Subcutaneous adipose tissue (tissue), 4 donors: ENCODE results near the gene GNAI3. TPM values are rescaled to one million over a fixed set of nuclear protein-coding genes. Genes with fewer than 3 reads are reported as not detected.

Source experiments
- total RNA-seq, 4 donors: library from RNA; depleted of rRNA; stranded (reverse); fragments of >200 nt; gene quantifications; one replicate each; pipeline ENCODE4 v1.1.0, GENCODE V29; 2016
- TF ChIP-seq, protein P1 (sequence below): fragments of 450-650 bp; IDR thresholded peaks from one replicate; pipeline ENCODE4 v1.5.1; 2016; ENCODE audit warnings: low read depth, mild to moderate bottlenecking, control low read depth, antibody characterized with exemption, moderate library complexity

Gene GNAI3
- total RNA-seq, 4 donors from 2014 or later: 5.7 to 9.1 (median 7.9) TPM

DNA sequence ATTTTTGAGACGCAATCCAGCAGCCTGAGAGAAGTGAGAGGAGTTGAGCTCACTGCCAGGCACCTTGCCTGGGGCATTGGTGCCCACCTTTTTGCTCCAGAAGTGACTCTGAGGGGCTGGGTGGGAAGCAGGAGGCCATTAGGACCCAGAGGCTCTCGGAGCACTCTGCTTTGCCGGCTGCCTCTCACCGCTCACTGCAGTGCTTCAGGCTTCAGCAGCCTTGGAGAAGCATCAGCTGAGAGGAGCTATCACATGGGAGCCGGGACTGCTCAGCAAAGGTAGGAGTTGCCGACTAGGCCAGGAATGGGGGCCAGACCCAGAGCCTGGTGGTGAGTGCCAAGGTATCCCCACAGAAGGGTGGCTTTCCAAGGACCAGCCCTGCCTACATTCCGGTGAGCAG is 8.7 kb upstream of the GNAI3 start, which contains the start of gene GPR61:
Gene GPR61 (plus strand): TSS at position 197 of the 400 bp plus-strand sequence. CDS start 3,151 bp downstream, outside the sequence.
- TF ChIP-seq, protein P1, sequence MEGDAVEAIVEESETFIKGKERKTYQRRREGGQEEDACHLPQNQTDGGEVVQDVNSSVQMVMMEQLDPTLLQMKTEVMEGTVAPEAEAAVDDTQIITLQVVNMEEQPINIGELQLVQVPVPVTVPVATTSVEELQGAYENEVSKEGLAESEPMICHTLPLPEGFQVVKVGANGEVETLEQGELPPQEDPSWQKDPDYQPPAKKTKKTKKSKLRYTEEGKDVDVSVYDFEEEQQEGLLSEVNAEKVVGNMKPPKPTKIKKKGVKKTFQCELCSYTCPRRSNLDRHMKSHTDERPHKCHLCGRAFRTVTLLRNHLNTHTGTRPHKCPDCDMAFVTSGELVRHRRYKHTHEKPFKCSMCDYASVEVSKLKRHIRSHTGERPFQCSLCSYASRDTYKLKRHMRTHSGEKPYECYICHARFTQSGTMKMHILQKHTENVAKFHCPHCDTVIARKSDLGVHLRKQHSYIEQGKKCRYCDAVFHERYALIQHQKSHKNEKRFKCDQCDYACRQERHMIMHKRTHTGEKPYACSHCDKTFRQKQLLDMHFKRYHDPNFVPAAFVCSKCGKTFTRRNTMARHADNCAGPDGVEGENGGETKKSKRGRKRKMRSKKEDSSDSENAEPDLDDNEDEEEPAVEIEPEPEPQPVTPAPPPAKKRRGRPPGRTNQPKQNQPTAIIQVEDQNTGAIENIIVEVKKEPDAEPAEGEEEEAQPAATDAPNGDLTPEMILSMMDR: no peak

DNA sequence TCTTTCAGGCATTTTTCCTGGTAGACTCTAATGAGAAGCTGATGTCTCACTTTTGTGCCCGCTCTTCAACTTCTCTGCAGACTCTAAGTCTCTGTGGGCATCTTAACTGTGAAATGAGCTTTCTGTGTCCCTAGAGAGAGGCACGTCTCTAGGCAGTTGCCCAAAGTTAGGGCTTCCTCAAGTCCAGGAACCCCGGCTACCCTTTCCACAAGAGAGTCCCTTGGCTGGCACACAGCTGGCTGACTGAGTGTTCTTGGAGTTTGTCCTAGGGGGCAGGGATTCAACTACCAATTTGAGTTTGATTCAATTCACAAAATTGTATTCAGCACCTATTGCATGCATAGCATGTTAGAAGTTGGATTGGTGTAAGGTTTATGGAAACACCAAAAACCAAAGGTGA is 7.3 kb upstream of the GNAI3 start:
- TF ChIP-seq, protein P1: no peak

DNA sequence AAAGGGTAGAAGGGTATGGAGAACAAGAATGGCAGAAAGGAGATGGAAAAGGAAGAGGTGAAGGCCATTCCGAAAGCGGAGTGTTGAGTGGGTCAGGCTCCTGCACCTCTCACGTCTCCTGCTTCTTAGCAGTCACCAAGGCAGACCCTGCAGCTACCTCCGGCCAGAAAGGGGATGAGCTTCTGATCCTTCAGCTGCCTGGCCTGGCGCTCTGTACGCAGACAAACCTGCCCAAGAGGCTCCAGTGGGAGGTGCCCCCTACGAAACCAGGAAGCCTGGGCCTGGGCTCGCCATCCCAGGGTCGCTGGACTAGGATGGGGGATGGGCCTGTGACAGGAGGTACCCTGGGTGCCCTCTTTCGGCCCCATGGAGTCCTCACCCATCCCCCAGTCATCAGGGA is 5.8 kb upstream of the GNAI3 start:
- TF ChIP-seq, protein P1: no peak

DNA sequence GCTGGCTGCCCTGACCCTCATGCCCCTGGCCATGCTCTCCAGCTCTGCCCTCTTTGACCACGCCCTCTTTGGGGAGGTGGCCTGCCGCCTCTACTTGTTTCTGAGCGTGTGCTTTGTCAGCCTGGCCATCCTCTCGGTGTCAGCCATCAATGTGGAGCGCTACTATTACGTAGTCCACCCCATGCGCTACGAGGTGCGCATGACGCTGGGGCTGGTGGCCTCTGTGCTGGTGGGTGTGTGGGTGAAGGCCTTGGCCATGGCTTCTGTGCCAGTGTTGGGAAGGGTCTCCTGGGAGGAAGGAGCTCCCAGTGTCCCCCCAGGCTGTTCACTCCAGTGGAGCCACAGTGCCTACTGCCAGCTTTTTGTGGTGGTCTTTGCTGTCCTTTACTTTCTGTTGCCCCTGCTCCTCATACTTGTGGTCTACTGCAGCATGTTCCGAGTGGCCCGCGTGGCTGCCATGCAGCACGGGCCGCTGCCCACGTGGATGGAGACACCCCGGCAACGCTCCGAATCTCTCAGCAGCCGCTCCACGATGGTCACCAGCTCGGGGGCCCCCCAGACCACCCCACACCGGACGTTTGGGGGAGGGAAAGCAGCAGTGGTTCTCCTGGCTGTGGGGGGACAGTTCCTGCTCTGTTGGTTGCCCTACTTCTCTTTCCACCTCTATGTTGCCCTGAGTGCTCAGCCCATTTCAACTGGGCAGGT is 5.0 kb upstream of the GNAI3 start:
- TF ChIP-seq, protein P1: no peak

DNA sequence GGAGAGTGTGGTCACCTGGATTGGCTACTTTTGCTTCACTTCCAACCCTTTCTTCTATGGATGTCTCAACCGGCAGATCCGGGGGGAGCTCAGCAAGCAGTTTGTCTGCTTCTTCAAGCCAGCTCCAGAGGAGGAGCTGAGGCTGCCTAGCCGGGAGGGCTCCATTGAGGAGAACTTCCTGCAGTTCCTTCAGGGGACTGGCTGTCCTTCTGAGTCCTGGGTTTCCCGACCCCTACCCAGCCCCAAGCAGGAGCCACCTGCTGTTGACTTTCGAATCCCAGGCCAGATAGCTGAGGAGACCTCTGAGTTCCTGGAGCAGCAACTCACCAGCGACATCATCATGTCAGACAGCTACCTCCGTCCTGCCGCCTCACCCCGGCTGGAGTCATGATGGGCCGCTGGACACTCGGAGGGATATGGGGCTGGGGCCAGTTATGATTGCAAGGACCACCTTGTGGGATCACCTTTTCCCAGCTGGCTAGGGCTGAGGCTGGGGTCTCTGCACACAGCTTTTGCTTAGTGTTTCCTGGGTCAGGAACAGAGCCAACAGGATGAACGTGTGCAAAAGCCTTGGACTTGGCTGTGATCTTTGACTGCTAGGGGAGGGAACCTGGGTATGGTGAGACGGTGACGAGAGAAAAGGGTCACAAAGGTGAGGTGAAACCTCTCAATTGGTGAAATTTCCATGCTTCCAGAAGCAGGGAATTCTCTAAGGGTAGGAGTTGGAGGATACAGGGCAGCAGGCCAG is 4.3 kb upstream of the GNAI3 start:
- TF ChIP-seq, protein P1: no peak

DNA sequence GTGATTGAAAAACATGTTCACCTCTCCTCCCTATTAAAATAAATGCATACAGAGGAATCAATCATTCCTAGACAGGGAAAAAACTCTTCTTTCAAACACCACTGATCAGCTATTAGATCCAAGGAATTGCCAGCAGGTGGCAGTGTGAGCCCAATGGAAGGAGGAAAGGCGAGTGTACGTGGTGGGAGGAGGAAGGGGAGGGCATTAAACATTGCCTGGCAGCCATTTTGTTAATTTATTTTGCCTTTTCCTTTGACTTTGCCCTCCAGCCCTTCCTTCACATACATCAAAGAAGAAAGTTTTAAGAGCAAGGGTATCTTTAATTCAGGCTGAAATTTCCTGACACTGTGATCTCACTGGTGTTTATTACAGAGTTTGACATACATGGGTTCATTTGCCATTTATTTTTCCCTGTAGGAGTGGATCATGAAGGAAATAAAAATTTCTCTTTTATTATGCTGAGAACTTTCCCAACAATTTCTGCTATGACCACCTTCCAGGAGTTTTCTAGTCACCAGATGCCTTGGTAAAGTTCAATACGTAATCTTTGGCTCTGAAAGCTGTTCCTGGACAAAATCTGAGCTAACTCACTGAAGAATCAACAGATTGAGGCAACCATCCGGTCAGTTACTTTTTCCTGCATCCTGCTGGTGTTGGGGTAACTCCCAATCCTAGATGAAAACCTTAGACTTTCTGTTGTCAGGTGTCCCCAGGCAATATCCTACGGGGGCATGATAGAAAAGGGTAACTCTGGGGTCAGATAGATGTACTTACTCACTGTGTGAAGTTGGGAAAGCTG is 1.9 kb upstream of the GNAI3 start:
- TF ChIP-seq, protein P1: no peak
